ENCODE results near the gene TUBA1C. TPM values are rescaled to one million over a fixed set of nuclear protein-coding genes. Genes with fewer than 3 reads are reported as not detected.

The TUBA1C gene
- total and polyA plus RNA-seq, 2 of the 8 experiments (the other 6 are each of a cell fraction or from before 2014, with no cell fraction given) = 504 to 3,101 TPM

DNA sequence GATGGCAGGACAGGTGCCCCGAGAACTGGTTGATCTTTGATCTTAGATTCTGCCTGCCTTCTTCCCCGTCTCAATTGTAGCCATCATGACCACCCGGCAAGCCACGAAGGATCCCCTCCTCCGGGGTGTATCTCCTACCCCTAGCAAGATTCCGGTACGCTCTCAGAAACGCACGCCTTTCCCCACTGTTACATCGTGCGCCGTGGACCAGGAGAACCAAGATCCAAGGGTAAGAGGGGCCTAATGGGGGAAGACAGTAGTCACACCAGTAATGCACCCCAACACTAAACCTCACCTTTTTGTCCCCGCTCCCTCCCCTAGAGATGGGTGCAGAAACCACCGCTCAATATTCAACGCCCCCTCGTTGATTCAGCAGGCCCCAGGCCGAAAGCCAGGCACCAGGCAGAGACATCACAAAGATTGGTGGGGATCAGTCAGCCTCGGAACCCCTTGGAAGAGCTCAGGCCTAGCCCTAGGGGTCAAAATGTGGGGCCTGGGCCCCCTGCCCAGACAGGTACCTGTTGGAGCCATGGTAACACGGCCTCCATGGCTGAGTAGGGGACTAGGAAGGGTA lies 58.7 kb downstream of the TUBA1C start:
- Histone ChIP-seq H4K5ac (ENCODE audit: insufficient read length, low read depth, low read length) (peak overlapping the region; percentile 72), H2AFZ (ENCODE audit: low read length) (peak overlapping the region; percentile 95)

More for the DNA sequence above, 58.7 kb downstream of the TUBA1C start:
- Histone ChIP-seq H2BK120ac (replicated peaks; ENCODE audit: low read depth, low read length) (no peak overlapping the region), H4K8ac (ENCODE audit: extremely low read depth, insufficient read depth, low read length) (no peak overlapping the region; the same call in 1 of the 2 replicates), H3K9ac (replicated peaks in 1 of 4; ENCODE audit: extremely low read depth in 1 of 4, low read depth in 3 of 4, low read length in 3 of 4) (peak overlapping the region; percentile 76 to 94 (median 82)), H3K18ac (ENCODE audit: extremely low read depth, low read length) (peak overlapping the region; percentile 48; the same call in 1 of the 2 replicates), H3K56ac (replicated peaks; ENCODE audit: insufficient read length, low read depth, low read length) (peak overlapping the region; percentile 89), H2BK12ac (ENCODE audit: low read depth, low read length) (no peak overlapping the region), H3K4me3 (ENCODE audit: extremely low read depth in 1 of 4, insufficient read depth in 2 of 4, low read depth in 3 of 4, low read length in 4 of 4) (peak overlapping the region; percentile 87 to 96 (median 90)), H3K4ac (replicated peaks; ENCODE audit: insufficient read length, low read depth, low read length) (no peak overlapping the region), H3K14ac (ENCODE audit: insufficient read length) (no peak overlapping the region), H3K4me1 (replicated peaks in 1 of 4; ENCODE audit: control insufficient read depth in 3 of 4, insufficient read depth in 4 of 4, low read length in 3 of 4) (peaks cover 4 to 13% (median 6%) of the 10 kb centered on the region in 4 experiments; a peak in 6 of 7 replicates), H2BK20ac (ENCODE audit: low read length) (no peak overlapping the region), H3K23me2 (ENCODE audit: low read depth, low read length) (peaks cover 7% of the 10 kb centered on the region; the same call in 1 of the 2 replicates), H3K4me2 (ENCODE audit: insufficient read depth in 1 of 2, low read depth in 2 of 2, low read length in 2 of 2) (peak overlapping the region; percentile 98 to 100), H3K23ac (ENCODE audit: insufficient read length) (no peak overlapping the region), H2AK5ac (ENCODE audit: low read depth, low read length) (no peak overlapping the region), H3K36me3 (ENCODE audit: control insufficient read depth in 2 of 4, insufficient read depth in 4 of 4, low read length in 3 of 4) (peaks cover 0 to 21% (median 10%) of the 10 kb centered on the region in 4 experiments; a peak in 6 of 8 replicates), H2BK15ac (ENCODE audit: low read length) (no peak overlapping the region), H2BK5ac (ENCODE audit: low read depth, low read length) (peak overlapping the region; percentile 18; the same call in 1 of the 2 replicates), H3K79me2 (ENCODE audit: control insufficient read depth in 1 of 2, insufficient read depth in 2 of 2, low read length in 2 of 2) (peaks cover 0 to 6% of the 10 kb centered on the region in 2 experiments; a peak in 1 of 4 replicates), H3K27ac (ENCODE audit: low read depth, low read length) (peak overlapping the region; percentile 66), H4K20me1 (replicated peaks in 1 of 2; ENCODE audit: control insufficient read depth in 1 of 2, insufficient read depth in 2 of 2, low read length in 2 of 2) (no peaks in the 10 kb centered on the region), H3K79me1 (ENCODE audit: low read depth, low read length) (no peaks in the 10 kb centered on the region; the same call in 1 of the 2 replicates), H4K91ac (replicated peaks; ENCODE audit: insufficient read length, low read length) (no peak overlapping the region), H3K9me3 (ENCODE audit: insufficient read depth in 2 of 2, low read depth in 1 of 2, low read length in 1 of 2) (no peaks in the 10 kb centered on the region), H3K27me3 (replicated peaks in 1 of 4; ENCODE audit: control insufficient read depth in 3 of 4, extremely low read depth in 1 of 4, insufficient read depth in 3 of 4, low read length in 3 of 4) (no peaks in the 10 kb centered on the region)
- 0 out of 4 replicates have a peak, but pooled peaks of 1 of the 2 experiments have one; percentile 9 for TF ChIP-seq SIN3A (conservative IDR thresholded peaks at IDR 0.05 in 1 of 2, IDR thresholded peaks at IDR 0.05 in 1 of 2; ENCODE audit: low read depth in 1 of 2, low read length in 2 of 2)
- no peak for TF ChIP-seq TBP (IDR thresholded peaks at IDR 0.05; ENCODE audit: low read depth, low read length)
- peak; percentile 31 for TF ChIP-seq KDM4A (IDR thresholded peaks at IDR 0.05; ENCODE audit: low read depth, low read length, severe bottlenecking)
- TF ChIP-seq POLR2A (IDR thresholded peaks at IDR 0.05; ENCODE audit: control extremely low read depth in 1 of 2, low read depth in 2 of 2, low read length in 2 of 2) = 0 out of 3 replicates have a peak, but pooled peaks of 1 of the 2 experiments have one; percentile 2
- ChIA-PET CTCF (ENCODE audit: partially characterized antibody) (interaction anchor here (1.1 to 9.2 kb wide), 13 partner anchors 9 to 260 kb away, joined by 3 to 76 read pairs (median 5); partner anchors contain the start of genes C1QL4, DNAJC22 and PRPH), POLR2A (ENCODE audit: partially characterized antibody) (interaction anchor here (0.8 to 4.6 kb wide), 11 partner anchors 10 to 349 kb away, joined by 3 to 37 read pairs (median 4); partner anchors contain the start of genes DNAJC22 and PRPH)
- WGBS, 2 experiments (ENCODE audit: extremely low coverage in 1 of 2, insufficient coverage in 1 of 2, insufficient read length in 1 of 2, insufficient replicate concordance in 2 of 2, low coverage in 1 of 2, low lambda C conversion rate in 2 of 2, missing lambda C conversion rate in 1 of 2) = 19% methylated on average over 19 of the region's 19 CpGs; no CpG with 5 or more reads in 1 of the 2 experiments
- no peak for FAIRE-seq
- no peak for DNase-seq (ENCODE audit: low read depth in 1 of 2, low spot score in 2 of 2)

Data from H1 (cell line).